Measurements from ENCODE around the gene SH3RF3. TPM values are rescaled to one million over a fixed set of nuclear protein-coding genes. Genes with fewer than 3 reads are reported as not detected.

SH3RF3 gene
- 1 to 10 TPM; 1.4 TPM for total RNA-seq

- DNase-seq (peak; percentile 52), ATAC-seq (peak; percentile 24)
- Mint-ChIP-seq H3K36me3 (ENCODE audit: low read depth) (peaks cover 3% of the 10 kb centered on the region), H3K4me3 (peak within 1 kb of the TSS; percentile 79), H3K27me3 (peaks cover 18% of the 10 kb centered on the region), H3K9me3 (ENCODE audit: low read depth) (no peaks in the 10 kb centered on the region), H3K27ac (peak within 1 kb of the TSS; percentile 72), H3K4me1 (peaks cover 31% of the 10 kb centered on the region)
- intact Hi-C loops (cut with DNase I, micrococcal nuclease): loop anchor here (1.0 to 5.0 kb wide), 8 partner anchors 84 to 484 kb away; partner anchors contain the start of genes SEPTIN10 (in 1 of the 2) and SOWAHC (in 1 of the 2)
- POLR2A ChIA-PET: interaction anchor here (1.1 kb wide), 1 partner anchor 86 kb away, joined by 3 read pairs; no protein-coding TSS in a partner anchor
- CTCF ChIA-PET: interaction anchor here (0.9 to 1.1 kb wide), 4 partner anchors 22 to 382 kb away, joined by 3 to 13 read pairs (median 3); no protein-coding TSS in a partner anchor
Observed at GRCh38 chr2:109128616-109129355, at the start of gene SH3RF3. TSS of gene SH3RF3 (plus strand) at chr2:109129205.

GRCh38 chr2:109079590-109079989 lies 49.4 kb upstream of the SH3RF3 start:
- H3K4me1 Mint-ChIP-seq: peaks cover 2% of the 10 kb centered on the region
- CTCF ChIA-PET: no interaction called here
- H3K9me3 Mint-ChIP-seq (ENCODE audit: low read depth): no peaks in the 10 kb centered on the region
- POLR2A ChIA-PET: no interaction called here
- intact Hi-C loops (cut with DNase I, micrococcal nuclease): no loop called here
- H3K27ac Mint-ChIP-seq: no peak overlapping the region
- no peaks in the 10 kb centered on the region for H3K36me3 Mint-ChIP-seq (ENCODE audit: low read depth)
- DNase-seq (no peak), ATAC-seq (no peak)
- H3K27me3 Mint-ChIP-seq: no peaks in the 10 kb centered on the region
- H3K4me3 Mint-ChIP-seq: no peak overlapping the region

GRCh38 chr2:109080109-109080508 lies 48.9 kb upstream of the SH3RF3 start:
- Mint-ChIP-seq H3K9me3 (ENCODE audit: low read depth) (no peaks in the 10 kb centered on the region), H3K27ac (no peak overlapping the region), H3K4me1 (peaks cover 2% of the 10 kb centered on the region), H3K27me3 (no peaks in the 10 kb centered on the region), H3K4me3 (no peak overlapping the region), H3K36me3 (ENCODE audit: low read depth) (no peaks in the 10 kb centered on the region)
- DNase-seq: no peak
- ChIA-PET CTCF (interaction anchor here (0.5 to 0.7 kb wide), 2 partner anchors 53 to 446 kb away, joined by 3 read pairs; no protein-coding TSS in a partner anchor), POLR2A (no interaction called here)
- intact Hi-C loops (cut with DNase I, micrococcal nuclease): no loop called here
- no peak for ATAC-seq

GRCh38 chr2:109080757-109081156 lies 48.2 kb upstream of the SH3RF3 start:
- Mint-ChIP-seq H3K36me3 (ENCODE audit: low read depth) (no peaks in the 10 kb centered on the region), H3K27me3 (no peaks in the 10 kb centered on the region), H3K9me3 (ENCODE audit: low read depth) (no peaks in the 10 kb centered on the region), H3K4me3 (no peak overlapping the region), H3K27ac (no peak overlapping the region), H3K4me1 (no peaks in the 10 kb centered on the region)
- ATAC-seq (no peak), DNase-seq (no peak)
- intact Hi-C loops (cut with DNase I, micrococcal nuclease): no loop called here
- CTCF ChIA-PET: interaction anchor here (0.5 kb wide), 1 partner anchor 54 kb away, joined by 3 read pairs; no protein-coding TSS in a partner anchor
- POLR2A ChIA-PET: no interaction called here

- DNase-seq (no peak), ATAC-seq (no peak)
- Mint-ChIP-seq H3K36me3 (ENCODE audit: low read depth) (no peaks in the 10 kb centered on the region), H3K27me3 (no peaks in the 10 kb centered on the region), H3K4me3 (no peak overlapping the region), H3K4me1 (no peaks in the 10 kb centered on the region), H3K27ac (no peak overlapping the region), H3K9me3 (ENCODE audit: low read depth) (no peaks in the 10 kb centered on the region)
- CTCF ChIA-PET: no interaction called here
- POLR2A ChIA-PET: no interaction called here
- intact Hi-C loops (cut with DNase I, micrococcal nuclease): no loop called here
Observed at GRCh38 chr2:109081374-109081773, 47.6 kb upstream of the SH3RF3 start.

GRCh38 chr2:109083771-109084170 lies 45.2 kb upstream of the SH3RF3 start:
- ChIA-PET POLR2A (no interaction called here), CTCF (no interaction called here)
- DNase-seq: no peak
- H3K9me3 Mint-ChIP-seq (ENCODE audit: low read depth): no peaks in the 10 kb centered on the region
- no peak overlapping the region for H3K27ac Mint-ChIP-seq
- no peak for ATAC-seq
- peaks cover 2% of the 10 kb centered on the region for H3K4me1 Mint-ChIP-seq
- intact Hi-C loops (cut with DNase I, micrococcal nuclease): no loop called here
- H3K36me3 Mint-ChIP-seq (ENCODE audit: low read depth): no peaks in the 10 kb centered on the region
- no peaks in the 10 kb centered on the region for H3K27me3 Mint-ChIP-seq
- H3K4me3 Mint-ChIP-seq: no peak overlapping the region

- intact Hi-C loops (cut with DNase I, micrococcal nuclease): no loop called here
Observed at GRCh38 chr2:109084341-109084740, 44.7 kb upstream of the SH3RF3 start.

GRCh38 chr2:109085912-109086742 lies 42.9 kb upstream of the SH3RF3 start:
- H3K4me1 Mint-ChIP-seq: peaks cover 2% of the 10 kb centered on the region

More at GRCh38 chr2:109084341-109084740, 44.7 kb upstream of the SH3RF3 start:
- H3K9me3 Mint-ChIP-seq (ENCODE audit: low read depth): no peaks in the 10 kb centered on the region
- H3K27ac Mint-ChIP-seq: no peak overlapping the region
- DNase-seq: no peak
- no peak for ATAC-seq
- H3K4me1 Mint-ChIP-seq: peaks cover 2% of the 10 kb centered on the region
- ChIA-PET CTCF (interaction anchor here (0.5 kb wide), 1 partner anchor 426 kb away, joined by 4 read pairs; no protein-coding TSS in a partner anchor), POLR2A (no interaction called here)
- no peaks in the 10 kb centered on the region for H3K27me3 Mint-ChIP-seq
- H3K4me3 Mint-ChIP-seq: no peak overlapping the region
- H3K36me3 Mint-ChIP-seq (ENCODE audit: low read depth): no peaks in the 10 kb centered on the region

GRCh38 chr2:109086743-109087020 lies 42.3 kb upstream of the SH3RF3 start:
- Mint-ChIP-seq H3K4me3 (no peak overlapping the region), H3K27me3 (no peaks in the 10 kb centered on the region), H3K27ac (no peak overlapping the region), H3K4me1 (peaks cover 2% of the 10 kb centered on the region), H3K36me3 (ENCODE audit: low read depth) (no peaks in the 10 kb centered on the region), H3K9me3 (ENCODE audit: low read depth) (no peaks in the 10 kb centered on the region)
- intact Hi-C loops (cut with DNase I, micrococcal nuclease): no loop called here
- DNase-seq (no peak), ATAC-seq (no peak)
- CTCF ChIA-PET: no interaction called here
- POLR2A ChIA-PET: interaction anchor here (0.7 kb wide), 1 partner anchor 16 kb away, joined by 3 read pairs; no protein-coding TSS in a partner anchor

More at GRCh38 chr2:109085912-109086742, 42.9 kb upstream of the SH3RF3 start:
- ChIA-PET POLR2A (interaction anchor here (0.7 kb wide), 1 partner anchor 16 kb away, joined by 3 read pairs; no protein-coding TSS in a partner anchor), CTCF (interaction anchor here (0.7 kb wide), 1 partner anchor 93 kb away, joined by 4 read pairs; no protein-coding TSS in a partner anchor)
- intact Hi-C loops (cut with DNase I, micrococcal nuclease): no loop called here
- no peaks in the 10 kb centered on the region for H3K9me3 Mint-ChIP-seq (ENCODE audit: low read depth)
- no peak overlapping the region for H3K27ac Mint-ChIP-seq
- DNase-seq: no peak
- no peak overlapping the region for H3K4me3 Mint-ChIP-seq
- no peaks in the 10 kb centered on the region for H3K36me3 Mint-ChIP-seq (ENCODE audit: low read depth)
- no peaks in the 10 kb centered on the region for H3K27me3 Mint-ChIP-seq
- ATAC-seq: no peak

- Mint-ChIP-seq H3K4me1 (peaks cover 2% of the 10 kb centered on the region), H3K36me3 (ENCODE audit: low read depth) (no peaks in the 10 kb centered on the region), H3K27ac (no peak overlapping the region), H3K27me3 (no peaks in the 10 kb centered on the region), H3K4me3 (no peak overlapping the region), H3K9me3 (ENCODE audit: low read depth) (no peaks in the 10 kb centered on the region)
- DNase-seq (no peak), ATAC-seq (no peak)
- ChIA-PET POLR2A (interaction anchor here (0.7 kb wide), 1 partner anchor 15 kb away, joined by 3 read pairs; no protein-coding TSS in a partner anchor), CTCF (no interaction called here)
- intact Hi-C loops (cut with DNase I, micrococcal nuclease): no loop called here
Observed at GRCh38 chr2:109087055-109087663, 41.8 kb upstream of the SH3RF3 start.

GRCh38 chr2:109089602-109090300 lies 39.3 kb upstream of the SH3RF3 start:
- DNase-seq: no peak
- CTCF ChIA-PET: no interaction called here
- POLR2A ChIA-PET: no interaction called here
- intact Hi-C loops (cut with DNase I, micrococcal nuclease): no loop called here
- ATAC-seq: no peak
- peaks cover 10% of the 10 kb centered on the region for H3K9me3 Mint-ChIP-seq (ENCODE audit: low read depth)
- H3K36me3 Mint-ChIP-seq (ENCODE audit: low read depth): no peaks in the 10 kb centered on the region
- no peaks in the 10 kb centered on the region for H3K27me3 Mint-ChIP-seq
- no peak overlapping the region for H3K4me3 Mint-ChIP-seq
- no peak overlapping the region for H3K27ac Mint-ChIP-seq
- peaks cover 2% of the 10 kb centered on the region for H3K4me1 Mint-ChIP-seq

Measured in activated CD4-positive, alpha-beta T cell treated with anti-CD3 and anti-CD28 coated beads for 36 hours (primary cell).